Heart left ventricle (tissue), 16 donors: ENCODE data around the gene APP. TPM values are rescaled to one million over a fixed set of nuclear protein-coding genes. Genes with fewer than 3 reads are reported as not detected.
A peak's percentile ranks its signal among the peaks of the same experiment; 100 is the strongest.

ENCODE experiments used
- ATAC-seq, 4 donors: fragments of 200-7000 bp; cut with Tn5 transposase; one replicate each; pipeline ENCODE4 v1.9.1; 2020 to 2022; ENCODE audit warnings: moderate library complexity in 4 of 4, mild to moderate bottlenecking in 3 of 4, moderate number of reproducible peaks in 1 of 4
- DNase-seq, 5 donors: peaks; one replicate each; pipeline ENCODE4 v3.0.0-alpha.2; 2020
- H3K27ac ChIP-seq, 12 donors: fragments of 200-600 bp; sonication (generic) in 4 of 12; one replicate each; pipeline versions ENCODE4 v1.5.0 to v1.8.0; 2016 to 2022; ENCODE audit warnings: mild to moderate bottlenecking in 2 of 12
- H3K27me3 ChIP-seq, 9 donors: fragments of 200-600 bp; sonication (generic) in 2 of 9; one replicate each; pipeline versions ENCODE4 v1.5.1 to v1.8.0; 2016 to 2022; ENCODE audit warnings: mild to moderate bottlenecking in 3 of 9
- H3K36me3 ChIP-seq, 9 donors: fragments of 200-600 bp; sonication (generic) in 2 of 9; one replicate each; pipeline versions ENCODE4 v1.5.0 to v1.8.0; 2018 to 2022; ENCODE audit warnings: mild to moderate bottlenecking in 2 of 9
- H3K4me1 ChIP-seq, 12 donors: fragments of 200-600 bp; sonication (generic) in 4 of 12; one replicate each; pipeline versions ENCODE4 v1.5.0 to v1.8.0; 2016 to 2022; ENCODE audit warnings: mild to moderate bottlenecking in 3 of 12
- H3K4me3 ChIP-seq, 12 donors: fragments of 200-600 bp; sonication (generic) in 4 of 12; one replicate each; pipeline versions ENCODE4 v1.5.0 to v1.8.0; 2017 to 2022; ENCODE audit warnings: mild to moderate bottlenecking in 9 of 12, moderate library complexity in 4 of 12
- H3K9me3 ChIP-seq, 12 donors: fragments of 200-600 bp; sonication (generic) in 4 of 12; one replicate each; pipeline versions ENCODE4 v1.5.0 to v1.8.0; 2016 to 2022; ENCODE audit warnings: mild to moderate bottlenecking in 1 of 12
- POLR2A ChIP-seq, 2 donors: fragments of 450-650 bp; IDR thresholded peaks; one replicate each; pipeline ENCODE4 v1.6.1; 2017; ENCODE audit warnings: antibody characterized with exemption in 2 of 2, mild to moderate bottlenecking in 2 of 2, moderate library complexity in 2 of 2
- WGBS, 4 donors: extraction: QIAGEN DNeasy Blood & Tissue Kit in 2 of 4; methylation state at CpG; one replicate each; pipeline versions ENCODE4 v1.1.5 to v1.1.7; 2013 to 2018; 5-methylcytosine and 5-hydroxymethylcytosine counted together
- intact Hi-C, 10 donors: fragments of 100-400 bp; cut with DNase I; formaldehyde crosslinking; loops; one replicate each; pipeline versions ENCODE4 v1.11.1 to v1.14.2; 2022
- polyA plus RNA-seq, 2 donors: library from polyadenylated mRNA; stranded (reverse); fragments of 200-250 nt; gene quantifications; one replicate each; pipeline ENCODE4 v1.2.3, GENCODE V29; 2013
- total RNA-seq, 9 donors: library from RNA; depleted of rRNA in 2 of 9; stranded (reverse); fragments of >200 nt in 2 of 9; fragmentation: NEBNext Ultra II Directional in 3 of 9; extraction: Animal tissue kit (Norgen Biotek cat#: 25700) in 3 of 9; gene quantifications; one replicate each; pipeline versions ENCODE4 v1.1.0 to v1.2.4, GENCODE V29; 2016 to 2023
- TF ChIP-seq, protein P1 (sequence below), 12 donors: fragments of 200-600 bp; sonication (generic) in 4 of 12; IDR thresholded peaks; one replicate each; pipeline versions ENCODE4 v1.5.0 to v1.8.0; 2018 to 2022; ENCODE audit warnings: antibody characterized with exemption in 12 of 12, mild to moderate bottlenecking in 5 of 12
- donor health status: ischemic (EF 13 %, LVEDD 7.1; RV severe dilation, severe dysfunction).
- donor health status: healthy with polysubstance abuse.
- donor health status: DM: no; HTN: yes; CAD: no.
- donor health status: DM: no; HTN: no; CAD: no.
- donor health status: ischemic (EF 25% LVEDD 6.9; RV normal size, moderate dysfunction).
- donor health status: ischemic (EF 25% LVEDD 5.7; RV mildly dilated, moderate dysfunction).
- donor health status: healthy.
- donor health status: DM: yes; HTN: yes; CAD: no.
- donor health status: ischemic (EF 35%, LVEDD 5.7; RV mildly dilated, moderate dysfunction).
- donor health status: nonischemic (EF 11% LVEDD 7.7; RV severe dilation, severe dysfunction).
- donor health status: DM: yes; HTN: yes; CAD: no.
- donor health status: PGD.
- donor health status: ischemic (EF 29% LVEDD 5.4; RV normal size, mild dysfunction).
- donor health status: nonischemic (EF 23%, LVEDD 6.1; RV moderate dilation, normal function).

Gene APP
- total and polyA plus RNA-seq, 11 donors = 103 to 467 (median 373) TPM

DNA sequence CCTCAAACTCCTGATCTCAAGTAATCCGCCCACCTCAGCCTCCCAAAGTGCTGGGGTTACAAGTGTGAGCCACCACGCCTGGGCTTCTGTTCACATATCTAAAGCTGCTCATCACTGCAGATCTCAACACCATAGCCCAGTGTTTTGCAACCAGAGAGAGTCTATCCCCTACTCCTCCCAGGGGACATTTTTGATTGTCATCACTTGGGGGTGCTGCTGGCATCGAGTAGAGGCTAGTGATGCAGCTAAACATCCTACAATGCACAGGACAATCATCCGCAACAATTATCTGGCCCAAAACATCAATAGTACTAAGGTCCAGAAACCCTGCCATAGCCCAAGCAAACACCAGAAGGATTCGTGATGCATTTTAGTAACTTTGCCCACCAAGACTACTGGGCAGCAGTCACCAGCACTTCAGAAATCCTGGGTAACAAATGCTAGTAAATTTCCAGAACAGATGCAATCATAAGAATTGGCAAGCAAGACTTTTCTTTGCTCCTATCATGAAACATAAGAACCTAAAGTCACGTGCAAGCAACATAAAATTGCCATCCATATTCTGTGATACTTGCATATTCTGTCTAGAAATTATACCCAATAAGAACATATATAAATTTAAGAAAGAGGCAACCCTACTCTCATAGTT is 159.2 kb downstream of the APP start:
- no peak for ATAC-seq
- WGBS, 4 donors = 85 to 89% (median 88%) methylated on average over 6 of the region's 6 CpGs
- intact Hi-C loops = no loop called here

DNA sequence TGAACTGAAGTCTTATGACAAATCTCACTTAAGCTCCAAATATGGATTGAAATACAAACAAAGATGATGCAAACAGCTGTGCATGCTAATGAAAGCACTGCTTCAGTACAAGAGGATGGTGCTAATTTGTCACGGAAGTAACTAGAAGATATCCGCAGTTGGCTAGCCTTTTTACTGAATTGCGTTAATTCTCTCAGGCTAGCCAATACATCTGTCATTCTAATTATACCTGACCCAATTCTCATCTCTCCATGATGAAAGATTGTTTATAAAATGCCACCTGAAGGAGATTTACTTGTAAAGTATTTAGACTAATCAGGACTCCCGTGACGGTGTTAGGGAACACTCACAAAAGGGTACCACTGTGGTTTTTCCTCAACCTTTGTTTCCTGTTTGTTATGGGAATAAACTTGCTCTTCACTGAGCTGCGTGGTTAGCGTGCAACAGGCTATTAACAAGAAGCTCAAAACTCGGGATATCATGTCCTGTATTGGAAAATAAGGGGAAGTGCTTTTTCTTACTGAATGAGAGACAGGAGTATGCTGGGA is 162.5 kb downstream of the APP start:
- 48 to 61% (median 53%) methylated on average over 8 of the region's 8 CpGs for WGBS, 4 donors
- intact Hi-C loops = no loop called here
- Histone ChIP-seq H3K4me1 (peaks cover 0 to 21% (median 9%) of the 10 kb centered on the region in 12 donors), H3K36me3 (peaks cover 0 to 6% (median 0%) of the 10 kb centered on the region in 9 donors), H3K27me3 (no peaks in the 10 kb centered on the region), H3K4me3 (peak overlapping the region in 2 of 12 donors; percentile 22 to 33), H3K27ac (peak overlapping the region in 7 of 12 donors; percentile 7 to 41 (median 25)), H3K9me3 (no peaks in the 10 kb centered on the region)
- no peak for DNase-seq
- TF ChIP-seq POLR2A (IDR thresholded peaks at IDR 0.05) = no peak
- TF ChIP-seq, protein P1, sequence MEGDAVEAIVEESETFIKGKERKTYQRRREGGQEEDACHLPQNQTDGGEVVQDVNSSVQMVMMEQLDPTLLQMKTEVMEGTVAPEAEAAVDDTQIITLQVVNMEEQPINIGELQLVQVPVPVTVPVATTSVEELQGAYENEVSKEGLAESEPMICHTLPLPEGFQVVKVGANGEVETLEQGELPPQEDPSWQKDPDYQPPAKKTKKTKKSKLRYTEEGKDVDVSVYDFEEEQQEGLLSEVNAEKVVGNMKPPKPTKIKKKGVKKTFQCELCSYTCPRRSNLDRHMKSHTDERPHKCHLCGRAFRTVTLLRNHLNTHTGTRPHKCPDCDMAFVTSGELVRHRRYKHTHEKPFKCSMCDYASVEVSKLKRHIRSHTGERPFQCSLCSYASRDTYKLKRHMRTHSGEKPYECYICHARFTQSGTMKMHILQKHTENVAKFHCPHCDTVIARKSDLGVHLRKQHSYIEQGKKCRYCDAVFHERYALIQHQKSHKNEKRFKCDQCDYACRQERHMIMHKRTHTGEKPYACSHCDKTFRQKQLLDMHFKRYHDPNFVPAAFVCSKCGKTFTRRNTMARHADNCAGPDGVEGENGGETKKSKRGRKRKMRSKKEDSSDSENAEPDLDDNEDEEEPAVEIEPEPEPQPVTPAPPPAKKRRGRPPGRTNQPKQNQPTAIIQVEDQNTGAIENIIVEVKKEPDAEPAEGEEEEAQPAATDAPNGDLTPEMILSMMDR (IDR thresholded peaks at IDR 0.05) = no peak
- ATAC-seq = peak in 2 of 4 donors; percentile 74 to 77

More for the DNA sequence above, 159.2 kb downstream of the APP start:
- H3K4me1 ChIP-seq = peaks cover 0 to 27% (median 8%) of the 10 kb centered on the region in 12 donors
- no peak overlapping the region for H3K27ac ChIP-seq
- H3K4me3 ChIP-seq = no peak overlapping the region
- H3K36me3 ChIP-seq = no peaks in the 10 kb centered on the region
- H3K27me3 ChIP-seq = no peaks in the 10 kb centered on the region
- TF ChIP-seq POLR2A (IDR thresholded peaks at IDR 0.05) = no peak
- TF ChIP-seq, protein P1 (IDR thresholded peaks at IDR 0.05) = no peak
- DNase-seq = no peak
- H3K9me3 ChIP-seq = no peaks in the 10 kb centered on the region

DNA sequence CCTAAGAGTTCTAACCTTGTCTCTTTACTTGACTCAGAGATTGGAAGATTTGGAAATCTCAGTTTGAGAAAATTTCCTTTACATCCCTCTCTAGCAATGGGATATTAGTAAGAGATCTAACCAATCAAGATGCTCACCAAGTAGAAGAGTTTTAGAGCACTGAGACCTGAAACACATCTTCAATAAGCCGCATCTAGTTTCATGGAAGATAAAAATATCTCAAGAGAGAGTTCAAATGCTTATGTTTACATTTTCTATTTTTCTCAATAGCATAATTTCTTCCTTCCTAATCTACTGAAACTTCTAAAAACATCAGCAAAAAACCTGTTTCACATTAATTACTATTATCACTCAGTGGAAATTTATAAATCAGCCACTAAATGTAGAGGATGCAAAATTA is 165.1 kb downstream of the APP start:
- 96 to 100% (median 98%) methylated on average over 1 of the region's 1 CpG for WGBS, 4 donors
- no peak for DNase-seq
- TF ChIP-seq, protein P1 (IDR thresholded peaks at IDR 0.05) = no peak
- TF ChIP-seq POLR2A (IDR thresholded peaks at IDR 0.05) = no peak
- Histone ChIP-seq H3K4me1 (peaks cover 0 to 21% (median 9%) of the 10 kb centered on the region in 12 donors), H3K4me3 (no peak overlapping the region), H3K27ac (no peak overlapping the region), H3K36me3 (peaks cover 0 to 7% (median 0%) of the 10 kb centered on the region in 9 donors), H3K9me3 (no peaks in the 10 kb centered on the region), H3K27me3 (no peaks in the 10 kb centered on the region)
- intact Hi-C loops = no loop called here
- no peak for ATAC-seq

DNA sequence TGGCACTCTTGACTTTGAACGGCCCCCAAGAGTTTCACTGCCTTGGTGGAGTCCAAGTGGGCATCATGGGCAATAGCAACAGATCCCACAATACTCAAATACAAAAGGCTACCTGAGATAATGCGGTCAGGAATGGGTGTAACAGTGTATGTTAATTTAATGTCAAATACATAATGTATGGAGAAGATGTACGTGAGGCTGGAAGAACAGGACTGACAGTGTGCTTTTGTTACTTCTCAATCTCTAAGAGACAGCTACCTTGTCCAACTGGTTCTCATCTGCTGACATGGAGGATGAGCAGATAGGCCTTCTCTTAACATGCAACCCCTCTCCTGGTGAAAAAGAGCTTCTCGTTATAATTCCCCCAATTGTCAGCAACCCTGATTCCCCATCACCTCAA is 167.2 kb downstream of the APP start:
- Histone ChIP-seq H3K4me3 (no peak overlapping the region), H3K27me3 (no peaks in the 10 kb centered on the region), H3K27ac (no peak overlapping the region), H3K36me3 (peaks cover 0 to 20% (median 3%) of the 10 kb centered on the region in 9 donors), H3K4me1 (peaks cover 0 to 18% (median 7%) of the 10 kb centered on the region in 12 donors), H3K9me3 (no peaks in the 10 kb centered on the region)
- intact Hi-C loops = no loop called here
- 94 to 96% (median 95%) methylated on average over 4 of the region's 4 CpGs for WGBS, 4 donors
- ATAC-seq (no peak), DNase-seq (no peak)
- TF ChIP-seq, protein P1 (IDR thresholded peaks at IDR 0.05) = no peak
- TF ChIP-seq POLR2A (IDR thresholded peaks at IDR 0.05) = no peak
